K562 (cell line): Measurements from ENCODE around the gene WDR18.

Source experiments
- CTCF ChIP-seq, 3 experiments: IDR thresholded peaks in 2 of 3; conservative IDR thresholded peaks in 1 of 3; 2 replicates each; pipeline ENCODE4 v1.5.1; 2011 to 2012; ENCODE audit warnings: low read length in 3 of 3, mild to moderate bottlenecking in 3 of 3, control low read depth in 2 of 3, improper control_type of control experiment in 1 of 3, inconsistent platforms in 1 of 3, low read depth in 1 of 3, mixed read lengths in 1 of 3, moderate library complexity in 1 of 3; ENCODE audit not compliant: insufficient read depth in 2 of 3
- ELF2 ChIP-seq: fragments of 250-450 bp; sonication (Bioruptor Pico); IDR thresholded peaks from 2 replicates; pipeline ENCODE4 v1.5.0; 2021; ENCODE audit warnings: mild to moderate bottlenecking
- ETS2 ChIP-seq: IDR thresholded peaks from 2 replicates; pipeline ENCODE4 v1.6.1; 2016; ENCODE audit warnings: borderline replicate concordance, missing genetic modification characterization, mild to moderate bottlenecking, moderate library complexity, missing compliant biosample characterization; ENCODE audit not compliant: poor library complexity, severe bottlenecking
- HDAC8 ChIP-seq: fragments of 450-650 bp; IDR thresholded peaks from 2 replicates; pipeline ENCODE4 v1.6.1; 2016; ENCODE audit warnings: mild to moderate bottlenecking, missing genetic modification characterization, moderate library complexity, missing compliant biosample characterization
- JUN ChIP-seq, 2 experiments: sonication (generic) in 1 of 2; formaldehyde crosslinking in 1 of 2; IDR thresholded peaks; 2 replicates each; pipeline versions ENCODE4 v1.6.1 to v1.8.0; 2012 to 2022; ENCODE audit warnings: borderline replicate concordance in 2 of 2, mild to moderate bottlenecking in 2 of 2, improper control_type of control experiment in 1 of 2, low read depth in 1 of 2, low read length in 1 of 2, missing genetic modification reagents in 1 of 2
- RCOR1 ChIP-seq, 2 experiments: IDR thresholded peaks; 2 replicates each; pipeline ENCODE4 v1.6.1; 2012; ENCODE audit warnings: low read depth in 2 of 2, low read length in 2 of 2, borderline replicate concordance in 1 of 2, improper control_type of control experiment in 1 of 2
- SAP30 ChIP-seq: fragments of 200-600 bp; sonication (generic); IDR thresholded peaks from 2 replicates; pipeline ENCODE4 v1.6.1; 2012; ENCODE audit warnings: borderline replicate concordance, low read depth, mild to moderate bottlenecking, moderate library complexity, low read length, control low read depth, inconsistent platforms; ENCODE audit not compliant: insufficient read depth, poor library complexity, severe bottlenecking
- SETDB1 ChIP-seq: IDR thresholded peaks from one replicate; pipeline ENCODE4 v1.6.1; 2012; ENCODE audit warnings: low read length, control low read depth, inconsistent platforms
- TGIF2 ChIP-seq: sonication (generic); formaldehyde crosslinking; IDR thresholded peaks from 2 replicates; pipeline ENCODE4 v1.8.1; 2022; ENCODE audit warnings: mild to moderate bottlenecking, missing genetic modification reagents, moderate library complexity
- TOE1 ChIP-seq, 2 experiments: fragments of 450-650 bp in 1 of 2; sonication (generic) in 1 of 2; formaldehyde crosslinking in 1 of 2; IDR thresholded peaks; 2 replicates each; pipeline versions ENCODE4 v1.7.1 to v1.8.0; 2016 to 2022; ENCODE audit warnings: borderline replicate concordance in 2 of 2, mild to moderate bottlenecking in 2 of 2, antibody characterized with exemption in 1 of 2, inconsistent platforms in 1 of 2, low read depth in 1 of 2, missing genetic modification reagents in 1 of 2, moderate library complexity in 1 of 2
- USF2 ChIP-seq: sonication (generic); formaldehyde crosslinking; IDR thresholded peaks from 2 replicates; pipeline ENCODE4 v1.5.0; 2020; ENCODE audit warnings: missing genetic modification reagents
- ZBTB7A ChIP-seq: IDR thresholded peaks from 2 replicates; pipeline ENCODE4 v1.6.1; 2011; ENCODE audit warnings: low read depth, mild to moderate bottlenecking, low read length, moderate library complexity, borderline replicate concordance; ENCODE audit not compliant: control insufficient read depth
- ZKSCAN8 ChIP-seq: fragments of 200-800 bp; sonication (Bioruptor generic); IDR thresholded peaks from 2 replicates; pipeline ENCODE4 v1.6.1; 2016; ENCODE audit warnings: missing genetic modification characterization, missing compliant biosample characterization

- TF ChIP-seq CTCF (IDR thresholded peaks at IDR 0.05 in 2 of 3, conservative IDR thresholded peaks at IDR 0.05 in 1 of 3; ENCODE audit: insufficient read depth in 2 of 3, low read depth in 1 of 3, low read length in 3 of 3), result no peak
- no peak for TF ChIP-seq SAP30
- no peak for TF ChIP-seq JUN (IDR thresholded peaks at IDR 0.05; ENCODE audit: borderline replicate concordance, low read depth, low read length)
- no peak for TF ChIP-seq JUN (CRISPR knock-in tag; IDR thresholded peaks at IDR 0.05; ENCODE audit: borderline replicate concordance)
- TF ChIP-seq TOE1 (IDR thresholded peaks at IDR 0.05; ENCODE audit: borderline replicate concordance), result no peak
- TF ChIP-seq TOE1 (CRISPR knock-in tag; IDR thresholded peaks at IDR 0.05; ENCODE audit: borderline replicate concordance, low read depth), result no peak
- no peak for TF ChIP-seq HDAC8
- no peak for TF ChIP-seq ELF2 (CRISPR knock-in tag)
- TF ChIP-seq ETS2 (tag), result no peak
- no peak for TF ChIP-seq ZBTB7A
- no peak for TF ChIP-seq RCOR1 (IDR thresholded peaks at IDR 0.05; ENCODE audit: borderline replicate concordance in 1 of 2, low read depth in 2 of 2, low read length in 2 of 2)
- no peak for TF ChIP-seq SETDB1
- TF ChIP-seq ZKSCAN8, result no peak
- TF ChIP-seq USF2 (CRISPR knock-in tag), result no peak
- TF ChIP-seq TGIF2 (CRISPR knock-in tag), result no peak
Observed at GRCh38 chr19:947090-947706, 36.9 kb upstream of the WDR18 start.
